ENCODE results near the gene FIS1.

- TF ChIP-seq CTCF (IDR thresholded peaks at IDR 0.05) (peak in 1 of 3 donors; percentile 8), POLR2A (IDR thresholded peaks at IDR 0.05) (no peak)
Measured at GRCh38 chr7:101217388-101218235, 27.3 kb downstream of the FIS1 start, which contains the start of the genes PLOD3 and ZNHIT1.
